ENCODE results near the gene MOB2.

GRCh38 chr11:1442807-1443366, 43.7 kb downstream of the MOB2 start:
- no peak for TF ChIP-seq CTCF (conservative IDR thresholded peaks at IDR 0.05)
- no peak for TF ChIP-seq EZH2 (IDR thresholded peaks at IDR 0.05; ENCODE audit: low read depth)

Data from PC-9 (cell line).